GM12875 (cell line): ENCODE results near the gene MYH7B.

Experiments
- H3K4me3 ChIP-seq: one replicate; pipeline ENCODE4 v1.5.1; 2011; ENCODE audit warnings: low read depth, low read length, control low read depth
- CTCF ChIP-seq: IDR thresholded peaks from 2 replicates; pipeline ENCODE4 v1.5.1; 2011; ENCODE audit warnings: low read depth, mild to moderate bottlenecking, control low read depth, inconsistent platforms, low read length, moderate library complexity, borderline replicate concordance; ENCODE audit not compliant: insufficient read depth

MYH7B gene

GRCh38 chr20:34996243-34997028 is 40.8 kb downstream of the MYH7B start:
- no peak overlapping the region for H3K4me3 ChIP-seq
- TF ChIP-seq CTCF, result no peak

- no peak for TF ChIP-seq CTCF
- H3K4me3 ChIP-seq, result no peak overlapping the region
These were observed 41.5 kb downstream of the MYH7B start for GRCh38 chr20:34997131-34997561.

GRCh38 chr20:34997774-34998173 is 42.1 kb downstream of the MYH7B start:
- no peak for TF ChIP-seq CTCF
- H3K4me3 ChIP-seq, result no peak overlapping the region

GRCh38 chr20:34998331-34998950 is 42.8 kb downstream of the MYH7B start:
- H3K4me3 ChIP-seq, result no peak overlapping the region
- TF ChIP-seq CTCF, result no peak

DNA sequence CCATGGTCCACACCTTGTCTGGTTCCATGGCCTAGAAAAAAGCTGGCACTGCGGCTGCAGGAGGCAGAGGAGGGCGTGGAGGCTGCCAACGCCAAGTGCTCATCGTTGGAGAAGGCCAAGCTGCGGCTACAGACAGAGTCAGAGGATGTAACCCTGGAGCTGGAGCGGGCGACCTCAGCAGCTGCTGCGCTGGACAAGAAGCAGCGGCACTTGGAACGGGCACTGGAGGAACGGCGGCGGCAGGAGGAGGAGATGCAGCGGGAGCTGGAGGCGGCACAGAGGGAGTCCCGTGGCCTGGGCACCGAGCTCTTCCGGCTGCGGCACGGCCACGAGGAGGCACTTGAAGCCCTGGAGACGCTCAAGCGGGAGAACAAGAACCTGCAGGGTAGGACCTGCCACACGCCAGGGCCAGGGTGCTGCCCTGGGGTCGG is 43.4 kb downstream of the MYH7B start:
- no peak for TF ChIP-seq CTCF
- H3K4me3 ChIP-seq, result no peak overlapping the region

DNA sequence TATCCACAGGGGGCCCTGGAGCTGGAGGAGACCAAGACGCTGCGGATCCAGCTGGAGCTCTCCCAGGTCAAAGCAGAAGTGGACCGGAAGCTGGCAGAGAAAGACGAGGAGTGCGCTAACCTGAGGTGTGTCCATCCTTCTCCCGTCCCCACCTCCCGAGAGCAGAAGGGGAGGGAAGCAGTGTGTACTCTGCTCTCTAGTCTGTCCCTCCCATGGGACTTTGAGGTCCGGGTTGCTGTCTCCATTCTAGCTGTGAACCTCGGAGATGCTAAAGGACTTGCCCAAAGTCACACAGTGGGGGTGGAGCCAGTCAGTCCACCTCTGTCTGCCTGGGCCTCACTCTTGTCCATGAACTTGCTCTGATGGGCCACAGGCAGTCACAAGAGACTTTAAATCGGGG is 44.1 kb downstream of the MYH7B start:
- no peak overlapping the region for H3K4me3 ChIP-seq
- TF ChIP-seq CTCF, result no peak

DNA sequence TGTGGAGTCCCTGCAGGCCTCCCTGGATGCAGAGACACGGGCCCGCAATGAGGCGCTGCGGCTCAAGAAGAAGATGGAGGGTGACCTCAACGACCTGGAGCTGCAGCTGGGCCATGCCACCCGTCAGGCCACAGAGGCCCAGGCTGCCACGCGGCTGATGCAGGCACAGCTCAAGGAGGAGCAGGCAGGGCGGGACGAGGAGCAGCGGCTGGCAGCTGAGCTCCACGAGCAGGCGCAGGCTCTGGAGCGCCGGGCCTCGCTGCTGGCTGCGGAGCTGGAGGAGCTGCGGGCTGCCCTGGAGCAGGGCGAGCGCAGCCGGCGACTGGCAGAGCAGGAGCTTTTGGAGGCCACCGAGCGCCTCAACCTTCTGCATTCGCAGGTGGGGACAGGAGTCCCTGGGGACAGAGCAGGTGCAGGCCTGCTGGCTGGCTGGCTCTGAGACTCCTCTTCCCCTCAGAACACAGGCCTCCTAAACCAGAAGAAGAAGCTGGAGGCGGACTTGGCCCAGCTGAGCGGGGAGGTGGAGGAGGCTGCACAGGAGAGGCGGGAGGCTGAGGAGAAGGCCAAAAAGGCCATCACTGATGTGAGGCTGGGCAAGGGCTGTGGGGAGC is 44.7 kb downstream of the MYH7B start:
- no peak for TF ChIP-seq CTCF

More for the DNA sequence above, 44.7 kb downstream of the MYH7B start:
- H3K4me3 ChIP-seq, result no peak overlapping the region
